Stimulated activated CD8-positive, alpha-beta memory T cell treated with anti-CD3 and anti-CD28 coated beads, Interleukin-4, amount 100 ng/mL, for 48 hours (primary cell): ENCODE results near the gene COQ10B.
"Not testable (repeated sequence)": the region's sequence is repeated elsewhere in the genome, so short reads cannot be mapped to it uniquely, and the experiment has no call there.

Source experiments
- DNase-seq: peaks from one replicate; pipeline ENCODE4 v3.0.0-alpha.2; 2020

The COQ10B gene

GRCh38 chr2:197452754-197453122, 614 bp upstream of the COQ10B start:
- no peak for DNase-seq

- no peak for DNase-seq
Measured at GRCh38 chr2:197453914-197454398, 604 bp downstream of the COQ10B start.

- DNase-seq: no peak
Measured at GRCh38 chr2:197454923-197455322, 1.6 kb downstream of the COQ10B start.

GRCh38 chr2:197455428-197455827, 2.1 kb downstream of the COQ10B start:
- DNase-seq: no peak

GRCh38 chr2:197460649-197461048, 7.3 kb downstream of the COQ10B start:
- DNase-seq: no peak

GRCh38 chr2:197461057-197461456, 7.7 kb downstream of the COQ10B start:
- DNase-seq: no peak

GRCh38 chr2:197464175-197464574, 10.8 kb downstream of the COQ10B start:
- no peak for DNase-seq

GRCh38 chr2:197472166-197472565, 18.8 kb downstream of the COQ10B start:
- DNase-seq: no peak

- DNase-seq: no peak
Measured at GRCh38 chr2:197477797-197478196, 24.4 kb downstream of the COQ10B start.

- no peak for DNase-seq
Measured at GRCh38 chr2:197480165-197481036, 27.0 kb downstream of the COQ10B start.

- DNase-seq: not testable (repeated sequence)
Measured at GRCh38 chr2:197484248-197484647, 30.9 kb downstream of the COQ10B start.

- no peak for DNase-seq
Measured at GRCh38 chr2:197486175-197486574, 32.8 kb downstream of the COQ10B start.

- DNase-seq: no peak
Measured at GRCh38 chr2:197487385-197487784, 34.0 kb downstream of the COQ10B start.

- no peak for DNase-seq
Measured at GRCh38 chr2:197495433-197496134, 42.2 kb downstream of the COQ10B start.

- DNase-seq: no peak
Measured at GRCh38 chr2:197496695-197497094, 43.3 kb downstream of the COQ10B start.

GRCh38 chr2:197497326-197497725, 44.0 kb downstream of the COQ10B start:
- DNase-seq: no peak

- DNase-seq: no peak
Measured at GRCh38 chr2:197498235-197498936, 45.0 kb downstream of the COQ10B start.

- peak; percentile 64 for DNase-seq
Measured at GRCh38 chr2:197498937-197499593, 45.7 kb downstream of the COQ10B start.

GRCh38 chr2:197499594-197500502, 46.5 kb downstream of the COQ10B start, which contains the start of the genes HSPD1 and HSPE1:
TSS of gene HSPD1 (minus strand) at chr2:197499840. CDS start at chr2:197498848, 992 bp downstream.
TSS of gene HSPE1 (plus strand) at chr2:197500379. CDS start at chr2:197500437, 58 bp downstream.
- DNase-seq: peak; percentile 98

- DNase-seq: no peak
Measured at GRCh38 chr2:197500503-197501131, 47.3 kb downstream of the COQ10B start.

GRCh38 chr2:197502201-197502600, 48.8 kb downstream of the COQ10B start:
- no peak for DNase-seq
